Measurements from ENCODE around the gene IL23R. TPM values are rescaled to one million over a fixed set of nuclear protein-coding genes. Genes with fewer than 3 reads are reported as not detected.

The IL23R gene
- total and polyA plus RNA-seq, 12 donors: 0.03 to 9.5 (median 1.9) TPM

DNA sequence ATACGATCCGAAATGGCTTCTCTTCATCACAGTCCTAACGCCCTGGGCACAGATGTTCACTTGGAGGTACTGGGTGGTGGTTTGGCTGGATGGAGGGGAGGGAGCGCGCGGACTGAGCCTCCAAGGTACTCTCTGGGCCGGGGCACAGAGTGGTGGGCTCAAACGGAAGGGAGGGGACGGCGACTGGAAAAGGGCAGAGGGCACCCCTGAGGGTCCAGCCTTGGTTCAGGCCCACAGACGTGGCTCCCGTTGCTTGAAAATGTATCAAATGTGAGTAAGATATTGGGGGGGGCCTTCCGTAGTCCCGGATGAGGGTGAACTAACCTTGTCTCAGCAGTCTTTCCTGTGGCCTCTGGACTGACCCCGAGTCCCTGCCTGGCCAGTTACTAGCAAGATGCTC is 141.9 kb downstream of the IL23R start:
- intact Hi-C loops (cut with DNase I): no loop called here
- Histone ChIP-seq H3K4me3 (peak overlapping the region in 1 of 4 donors; percentile 64), H3K4me1 (replicated peaks in 1 of 2) (peaks cover 0 to 11% of the 10 kb centered on the region in 2 donors), H3K36me3 (replicated peaks in 1 of 2) (no peaks in the 10 kb centered on the region), H3K27ac (no peak overlapping the region), H3K9me3 (replicated peaks in 1 of 3) (no peaks in the 10 kb centered on the region), H3K27me3 (peaks cover 21% of the 10 kb centered on the region)
- TF ChIP-seq, protein P1, sequence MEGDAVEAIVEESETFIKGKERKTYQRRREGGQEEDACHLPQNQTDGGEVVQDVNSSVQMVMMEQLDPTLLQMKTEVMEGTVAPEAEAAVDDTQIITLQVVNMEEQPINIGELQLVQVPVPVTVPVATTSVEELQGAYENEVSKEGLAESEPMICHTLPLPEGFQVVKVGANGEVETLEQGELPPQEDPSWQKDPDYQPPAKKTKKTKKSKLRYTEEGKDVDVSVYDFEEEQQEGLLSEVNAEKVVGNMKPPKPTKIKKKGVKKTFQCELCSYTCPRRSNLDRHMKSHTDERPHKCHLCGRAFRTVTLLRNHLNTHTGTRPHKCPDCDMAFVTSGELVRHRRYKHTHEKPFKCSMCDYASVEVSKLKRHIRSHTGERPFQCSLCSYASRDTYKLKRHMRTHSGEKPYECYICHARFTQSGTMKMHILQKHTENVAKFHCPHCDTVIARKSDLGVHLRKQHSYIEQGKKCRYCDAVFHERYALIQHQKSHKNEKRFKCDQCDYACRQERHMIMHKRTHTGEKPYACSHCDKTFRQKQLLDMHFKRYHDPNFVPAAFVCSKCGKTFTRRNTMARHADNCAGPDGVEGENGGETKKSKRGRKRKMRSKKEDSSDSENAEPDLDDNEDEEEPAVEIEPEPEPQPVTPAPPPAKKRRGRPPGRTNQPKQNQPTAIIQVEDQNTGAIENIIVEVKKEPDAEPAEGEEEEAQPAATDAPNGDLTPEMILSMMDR (IDR thresholded peaks at IDR 0.05): no peak
- DNase-seq: no peak
- WGBS, 4 donors: 39 to 54% (median 41%) methylated on average over 7 to 15 of the region's 15 CpGs

Small RNA genes lying within 50 kb of the gene (small RNA-seq; reads per million reads assigned to genes)
- gene RNU4ATAC4P (0 reads per million in 2 donors), gene RNU6-586P (0 reads per million in 2 donors)

Other genes starting within 250 kb of the IL23R start
- gene DNAI4, start 241.6 kb upstream of the IL23R start, total RNA-seq: 1 to 10 TPM; 1.6 to 9.0 (median 4.3) TPM
- 1 to 10 TPM; 2.0 to 4.4 (median 4.1) TPM for gene DNAI4, start 241.6 kb upstream of the IL23R start, polyA plus RNA-seq
- 10 to 100 TPM; 16.1 to 62.9 (median 38.7) TPM for gene MIER1, start 241.5 kb upstream of the IL23R start, total RNA-seq
- 10 to 100 TPM; 13.0 to 34.2 (median 21.6) TPM for gene MIER1, start 241.5 kb upstream of the IL23R start, polyA plus RNA-seq
- gene SLC35D1, start 112.3 kb upstream of the IL23R start, total RNA-seq: 10 to 100 TPM in 8 of 9 donors, 1 to 10 TPM in 1; 9.4 to 34.7 (median 14.0) TPM
- 10 to 100 TPM in 1 of 3 donors, 1 to 10 TPM in 2; 1.9 to 15.7 (median 1.9) TPM for gene SLC35D1, start 112.3 kb upstream of the IL23R start, polyA plus RNA-seq
- under 1 TPM in 1 of 9 donors, not detected in 8; 0.61 TPM for gene C1orf141, start 31.5 kb upstream of the IL23R start, total RNA-seq
- not detected for gene C1orf141, start 31.5 kb upstream of the IL23R start, polyA plus RNA-seq
- 1 to 10 TPM in 3 of 9 donors, under 1 TPM in 4, not detected in 2; 0.28 to 2.6 (median 0.81) TPM for gene IL12RB2, start 141.4 kb downstream of the IL23R start, total RNA-seq
- under 1 TPM; 0.24 to 0.48 (median 0.34) TPM for gene IL12RB2, start 141.4 kb downstream of the IL23R start, polyA plus RNA-seq

Data from adrenal gland (tissue), 12 donors.